Endodermal cell (in vitro differentiated cells): ENCODE measurements around the gene RGS9. TPM values are rescaled to one million over a fixed set of nuclear protein-coding genes. Genes with fewer than 3 reads are reported as not detected.

Source experiments
- DNase-seq: peaks from one replicate; pipeline ENCODE4 v3.0.0-alpha.2; 2017
- H3K27ac ChIP-seq: 2 replicates; pipeline ENCODE4 v1.5.1; 2013; ENCODE audit warnings: mild to moderate bottlenecking, low read depth, low read length, moderate library complexity
- H3K27me3 ChIP-seq: 2 replicates; pipeline ENCODE4 v1.6.1; 2013; ENCODE audit warnings: mild to moderate bottlenecking, low read length, moderate library complexity; ENCODE audit not compliant: insufficient read depth, control insufficient read depth, poor library complexity, severe bottlenecking
- H3K36me3 ChIP-seq: 2 replicates; pipeline ENCODE4 v1.7.0; 2013; ENCODE audit warnings: mild to moderate bottlenecking, low read length, moderate library complexity; ENCODE audit not compliant: control insufficient read depth, insufficient read depth
- H3K4me1 ChIP-seq: one replicate; pipeline ENCODE4 v1.7.0; 2013; ENCODE audit warnings: low read length; ENCODE audit not compliant: control insufficient read depth, insufficient read depth
- H3K4me3 ChIP-seq: 2 replicates; pipeline ENCODE4 v1.5.1; 2013; ENCODE audit warnings: mild to moderate bottlenecking, low read length, moderate library complexity
- H3K9ac ChIP-seq: 2 replicates; pipeline ENCODE4 v1.6.1; 2013; ENCODE audit warnings: mild to moderate bottlenecking, low read length, moderate library complexity; ENCODE audit not compliant: poor library complexity, severe bottlenecking; ENCODE audit errors: extremely low read depth
- H3K9me3 ChIP-seq: 2 replicates; pipeline ENCODE4 v1.6.1; 2013; ENCODE audit warnings: mild to moderate bottlenecking, low read length, moderate library complexity; ENCODE audit not compliant: control insufficient read depth
- H3K27ac Mint-ChIP-seq: 2 replicates; pipeline ENCODE4 v1.8.0; 2020; ENCODE audit warnings: mixed read lengths
- H3K27me3 Mint-ChIP-seq: 2 replicates; pipeline ENCODE4 v1.8.0; 2021; ENCODE audit warnings: mild to moderate bottlenecking, mixed read lengths; ENCODE audit not compliant: insufficient read depth
- H3K36me3 Mint-ChIP-seq: 2 replicates; pipeline ENCODE4 v1.8.0; 2020; ENCODE audit warnings: low read depth, mixed read lengths
- H3K4me1 Mint-ChIP-seq: 2 replicates; pipeline ENCODE4 v1.8.0; 2020; ENCODE audit warnings: mixed read lengths
- H3K4me3 Mint-ChIP-seq: 2 replicates; pipeline ENCODE4 v1.8.0; 2020; ENCODE audit warnings: mild to moderate bottlenecking, moderate library complexity, mixed read lengths
- H3K9me3 Mint-ChIP-seq: 2 replicates; pipeline ENCODE4 v1.8.0; 2020; ENCODE audit warnings: mild to moderate bottlenecking, mixed read lengths
- CTCF ChIP-seq: fragments of 200-600 bp; sonication (generic); conservative IDR thresholded peaks from 2 replicates; pipeline ENCODE4 v1.5.0; 2021; ENCODE audit warnings: antibody characterized with exemption, mild to moderate bottlenecking
- WGBS, 2 experiments: methylation state at CpG; one replicate each; pipeline versions ENCODE4 v1.1.5 to v1.1.7; 2013; ENCODE audit warnings: missing lambda C conversion rate in 2 of 2, mixed read lengths in 1 of 2; ENCODE audit not compliant: insufficient coverage in 1 of 2, insufficient read length in 1 of 2; 5-methylcytosine and 5-hydroxymethylcytosine counted together
- total RNA-seq, 2 donors: library from RNA; stranded (reverse); fragmentation: NEBNext Ultra II Directional in 1 of 2; extraction: Animal tissue kit (Norgen Biotek cat#: 25700) in 1 of 2; gene quantifications; 2 replicates in 1 of 2; 3 replicates in 1 of 2; pipeline ENCODE4 v1.2.1, GENCODE V29; 2021

Gene RGS9
- total RNA-seq, 2 donors from 2014 or later = 11.1 to 14.7 TPM

- WGBS, 2 experiments = 40 to 76% methylated on average over 2 to 6 of the region's 6 CpGs
- no peak overlapping the region for H3K27ac Mint-ChIP-seq
These were observed 32.2 kb upstream of the RGS9 start for GRCh38 chr17:65104973-65105372.

GRCh38 chr17:65108152-65108551 lies 29.0 kb upstream of the RGS9 start:
- no peaks in the 10 kb centered on the region for H3K27me3 Mint-ChIP-seq
- H3K27ac Mint-ChIP-seq = no peak overlapping the region
- Histone ChIP-seq H3K4me3 (no peak overlapping the region), H3K36me3 (no peaks in the 10 kb centered on the region), H3K4me1 (no peaks in the 10 kb centered on the region), H3K9me3 (no peaks in the 10 kb centered on the region), H3K27me3 (no peaks in the 10 kb centered on the region), H3K27ac (no peak overlapping the region), H3K9ac (no peak overlapping the region)
- TF ChIP-seq CTCF = no peak
- H3K4me3 Mint-ChIP-seq = no peak overlapping the region
- no peaks in the 10 kb centered on the region for H3K4me1 Mint-ChIP-seq
- no peak for DNase-seq
- WGBS, 2 experiments = 95 to 100% methylated on average over 4 to 6 of the region's 6 CpGs
- no peaks in the 10 kb centered on the region for H3K9me3 Mint-ChIP-seq
- H3K36me3 Mint-ChIP-seq = peaks cover 21% of the 10 kb centered on the region

More at GRCh38 chr17:65104973-65105372, 32.2 kb upstream of the RGS9 start:
- Mint-ChIP-seq H3K4me1 (peaks cover 3% of the 10 kb centered on the region), H3K9me3 (no peaks in the 10 kb centered on the region), H3K36me3 (peaks cover 14% of the 10 kb centered on the region), H3K27me3 (no peaks in the 10 kb centered on the region), H3K4me3 (no peak overlapping the region)
- DNase-seq = no peak
- Histone ChIP-seq H3K27ac (no peak overlapping the region), H3K4me1 (no peaks in the 10 kb centered on the region), H3K9ac (no peak overlapping the region), H3K27me3 (no peaks in the 10 kb centered on the region), H3K36me3 (no peaks in the 10 kb centered on the region), H3K9me3 (no peaks in the 10 kb centered on the region), H3K4me3 (no peak overlapping the region)
- TF ChIP-seq CTCF = no peak

- Histone ChIP-seq H3K36me3 (no peaks in the 10 kb centered on the region), H3K9ac (no peak overlapping the region), H3K27me3 (no peaks in the 10 kb centered on the region), H3K4me1 (no peaks in the 10 kb centered on the region), H3K27ac (no peak overlapping the region), H3K4me3 (no peak overlapping the region), H3K9me3 (no peaks in the 10 kb centered on the region)
- no peak for DNase-seq
- peaks cover 19% of the 10 kb centered on the region for H3K36me3 Mint-ChIP-seq
- no peak overlapping the region for H3K27ac Mint-ChIP-seq
- H3K9me3 Mint-ChIP-seq = no peaks in the 10 kb centered on the region
- TF ChIP-seq CTCF = no peak
- H3K27me3 Mint-ChIP-seq = no peaks in the 10 kb centered on the region
- H3K4me3 Mint-ChIP-seq = no peak overlapping the region
- H3K4me1 Mint-ChIP-seq = no peaks in the 10 kb centered on the region
- WGBS, 2 experiments = 45 to 47% methylated on average over 6 of the region's 6 CpGs
These were observed 27.6 kb upstream of the RGS9 start for GRCh38 chr17:65109543-65109942.
